ENCODE measurements around the gene GPN1. TPM values are rescaled to one million over a fixed set of nuclear protein-coding genes. Genes with fewer than 3 reads are reported as not detected.
"Not testable (repeated sequence)": the region's sequence is repeated elsewhere in the genome, so short reads cannot be mapped to it uniquely, and the experiment has no call there.

Gene GPN1
- total RNA-seq, 1 donor from 2014 or later = 26.5 TPM

- Mint-ChIP-seq H3K27ac (ENCODE audit: unreplicated experiment) (no peak overlapping the region), H3K4me1 (ENCODE audit: low read depth) (peaks cover 30% of the 10 kb centered on the region), H3K36me3 (ENCODE audit: low read depth) (peaks cover 15% of the 10 kb centered on the region), H3K4me3 (ENCODE audit: unreplicated experiment) (no peak overlapping the region), H3K27me3 (ENCODE audit: low read depth) (no peaks in the 10 kb centered on the region), H3K9me3 (ENCODE audit: low read depth) (no peaks in the 10 kb centered on the region)
- TF ChIP-seq, protein P1, sequence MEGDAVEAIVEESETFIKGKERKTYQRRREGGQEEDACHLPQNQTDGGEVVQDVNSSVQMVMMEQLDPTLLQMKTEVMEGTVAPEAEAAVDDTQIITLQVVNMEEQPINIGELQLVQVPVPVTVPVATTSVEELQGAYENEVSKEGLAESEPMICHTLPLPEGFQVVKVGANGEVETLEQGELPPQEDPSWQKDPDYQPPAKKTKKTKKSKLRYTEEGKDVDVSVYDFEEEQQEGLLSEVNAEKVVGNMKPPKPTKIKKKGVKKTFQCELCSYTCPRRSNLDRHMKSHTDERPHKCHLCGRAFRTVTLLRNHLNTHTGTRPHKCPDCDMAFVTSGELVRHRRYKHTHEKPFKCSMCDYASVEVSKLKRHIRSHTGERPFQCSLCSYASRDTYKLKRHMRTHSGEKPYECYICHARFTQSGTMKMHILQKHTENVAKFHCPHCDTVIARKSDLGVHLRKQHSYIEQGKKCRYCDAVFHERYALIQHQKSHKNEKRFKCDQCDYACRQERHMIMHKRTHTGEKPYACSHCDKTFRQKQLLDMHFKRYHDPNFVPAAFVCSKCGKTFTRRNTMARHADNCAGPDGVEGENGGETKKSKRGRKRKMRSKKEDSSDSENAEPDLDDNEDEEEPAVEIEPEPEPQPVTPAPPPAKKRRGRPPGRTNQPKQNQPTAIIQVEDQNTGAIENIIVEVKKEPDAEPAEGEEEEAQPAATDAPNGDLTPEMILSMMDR (IDR thresholded peaks at IDR 0.05) = no peak
- no peak for DNase-seq (ENCODE audit: low spot score)
Measured at GRCh38 chr2:27627963-27628766, 685 bp upstream of the GPN1 start.

DNA sequence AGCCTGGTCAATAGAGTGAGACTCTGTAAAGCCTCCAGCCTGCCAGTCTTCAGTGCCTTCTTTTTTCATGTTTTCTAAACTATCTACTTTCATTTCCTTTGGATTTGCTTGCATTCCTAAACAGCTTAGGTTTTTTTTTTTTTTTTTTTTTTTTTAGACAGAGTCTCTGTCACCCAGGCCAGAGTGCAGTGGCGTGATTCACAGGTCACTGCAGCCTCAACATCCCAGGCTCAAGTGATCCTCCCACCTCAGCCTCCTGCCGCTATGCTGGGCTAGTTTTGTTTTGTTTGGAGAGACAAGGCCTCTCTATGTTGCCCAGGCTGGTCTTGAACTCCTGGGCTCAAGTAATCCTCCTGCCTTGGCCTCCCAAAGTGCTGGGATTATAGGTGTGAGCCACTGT is 1.4 kb downstream of the GPN1 start:
- Mint-ChIP-seq H3K4me1 (ENCODE audit: low read depth) (peaks cover 25% of the 10 kb centered on the region), H3K36me3 (ENCODE audit: low read depth) (peaks cover 16% of the 10 kb centered on the region), H3K27ac (ENCODE audit: unreplicated experiment) (peak overlapping the region; percentile 50)
- not testable (repeated sequence) for H3K4me3 Mint-ChIP-seq (ENCODE audit: unreplicated experiment); DNase-seq (ENCODE audit: low spot score); H3K9me3 Mint-ChIP-seq (ENCODE audit: low read depth); H3K27me3 Mint-ChIP-seq (ENCODE audit: low read depth)

DNA sequence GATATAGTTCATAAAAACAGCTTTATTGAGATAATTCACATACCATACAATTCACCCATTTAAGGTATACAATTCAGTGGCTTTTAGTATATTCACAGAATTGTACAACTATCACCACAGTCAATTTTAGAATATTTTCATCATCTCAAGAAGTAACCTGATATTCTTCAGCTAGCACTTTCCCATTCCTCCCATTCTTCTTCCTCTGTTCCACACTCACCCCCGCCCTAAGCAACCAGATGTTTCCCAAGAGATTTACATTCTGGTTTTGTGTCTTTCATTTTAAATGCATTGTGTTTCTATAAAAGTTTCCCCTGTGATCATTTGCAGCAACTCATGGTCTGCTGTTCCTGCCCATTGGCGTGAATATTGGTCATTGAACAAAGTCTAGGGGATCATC is 5.4 kb downstream of the GPN1 start:
- Mint-ChIP-seq H3K9me3 (ENCODE audit: low read depth) (no peaks in the 10 kb centered on the region), H3K4me1 (ENCODE audit: low read depth) (peaks cover 6% of the 10 kb centered on the region), H3K36me3 (ENCODE audit: low read depth) (peaks cover 30% of the 10 kb centered on the region), H3K27me3 (ENCODE audit: low read depth) (no peaks in the 10 kb centered on the region), H3K4me3 (ENCODE audit: unreplicated experiment) (no peak overlapping the region), H3K27ac (ENCODE audit: unreplicated experiment) (no peak overlapping the region)
- TF ChIP-seq, protein P1 (IDR thresholded peaks at IDR 0.05) = no peak
- DNase-seq (ENCODE audit: low spot score) = no peak

DNA sequence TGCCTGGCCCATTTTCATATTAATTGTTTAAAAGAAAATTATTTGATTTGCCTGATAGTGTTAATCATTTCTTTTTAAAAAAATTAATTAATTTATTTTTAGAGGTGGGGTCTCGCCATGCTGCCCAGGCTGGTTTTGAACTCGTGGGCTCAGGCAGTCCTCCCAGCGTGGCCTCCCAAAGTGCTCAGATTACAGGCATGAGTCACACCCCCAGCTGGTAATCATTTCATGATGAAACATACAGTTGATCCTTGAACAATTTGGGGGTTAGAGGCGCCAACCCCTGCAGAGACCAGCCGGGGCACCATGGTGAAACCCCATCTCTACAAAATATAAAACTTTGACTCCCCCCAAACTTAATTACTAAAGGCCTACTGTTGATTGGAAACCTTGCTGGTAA is 7.9 kb downstream of the GPN1 start:
- DNase-seq (ENCODE audit: low spot score) = no peak
- H3K27ac Mint-ChIP-seq (ENCODE audit: unreplicated experiment) = no peak overlapping the region
- H3K9me3 Mint-ChIP-seq (ENCODE audit: low read depth) = no peaks in the 10 kb centered on the region
- H3K4me1 Mint-ChIP-seq (ENCODE audit: low read depth) = no peaks in the 10 kb centered on the region
- TF ChIP-seq, protein P1 (IDR thresholded peaks at IDR 0.05) = no peak
- no peaks in the 10 kb centered on the region for H3K27me3 Mint-ChIP-seq (ENCODE audit: low read depth)
- H3K4me3 Mint-ChIP-seq (ENCODE audit: unreplicated experiment) = no peak overlapping the region
- H3K36me3 Mint-ChIP-seq (ENCODE audit: low read depth) = peaks cover 36% of the 10 kb centered on the region

GRCh38 chr2:27638037-27638637 is 9.3 kb downstream of the GPN1 start:
- no peak overlapping the region for H3K4me3 Mint-ChIP-seq (ENCODE audit: unreplicated experiment)
- peaks cover 32% of the 10 kb centered on the region for H3K36me3 Mint-ChIP-seq (ENCODE audit: low read depth)
- no peak overlapping the region for H3K27ac Mint-ChIP-seq (ENCODE audit: unreplicated experiment)
- TF ChIP-seq, protein P1 (IDR thresholded peaks at IDR 0.05) = no peak
- no peaks in the 10 kb centered on the region for H3K4me1 Mint-ChIP-seq (ENCODE audit: low read depth)
- DNase-seq (ENCODE audit: low spot score) = no peak
- no peaks in the 10 kb centered on the region for H3K27me3 Mint-ChIP-seq (ENCODE audit: low read depth)
- no peaks in the 10 kb centered on the region for H3K9me3 Mint-ChIP-seq (ENCODE audit: low read depth)
